Liver (tissue), 3 donors: ENCODE results near the gene CX3CR1.

Experiments used
- CTCF ChIP-seq: fragments of 150-350 bp; IDR thresholded peaks from 2 replicates; pipeline ENCODE4 v1.5.1; 2017; ENCODE audit warnings: improper control_type of control experiment, low read depth, low read length; ENCODE audit not compliant: missing input control
- RAD21 ChIP-seq, 2 donors: IDR thresholded peaks; 2 replicates each; pipeline ENCODE4 v1.6.1; 2016; ENCODE audit warnings: antibody characterized with exemption in 2 of 2, mild to moderate bottlenecking in 2 of 2
- donor health status: healthy.
- donor health status: healthy.

GRCh38 chr3:39290255-39290654 lies 10.4 kb upstream of the CX3CR1 start:
- TF ChIP-seq RAD21 (IDR thresholded peaks at IDR 0.05) (no peak), CTCF (no peak)
